AG09309 (cell line): Measurements from ENCODE around the gene SLC11A2.
"Not testable (repeated sequence)": the region's sequence is repeated elsewhere in the genome, so short reads cannot be mapped to it uniquely, and the experiment has no call there.

Experiments
- DNase-seq: peaks from one replicate; pipeline ENCODE4 v3.0.0-alpha.2; 2010; ENCODE audit warnings: low read depth
- H3K4me3 ChIP-seq: 2 replicates; pipeline ENCODE4 v1.5.1; 2011; ENCODE audit warnings: mild to moderate bottlenecking, low read depth, low read length, moderate library complexity; ENCODE audit not compliant: control insufficient read depth
- TF ChIP-seq, protein P1 (sequence below): IDR thresholded peaks from 2 replicates; pipeline ENCODE4 v1.5.1; 2011; ENCODE audit warnings: mild to moderate bottlenecking, low read depth, low read length, inconsistent platforms; ENCODE audit not compliant: insufficient read depth, control insufficient read depth; ENCODE audit errors: missing control alignments

SLC11A2 gene

DNA sequence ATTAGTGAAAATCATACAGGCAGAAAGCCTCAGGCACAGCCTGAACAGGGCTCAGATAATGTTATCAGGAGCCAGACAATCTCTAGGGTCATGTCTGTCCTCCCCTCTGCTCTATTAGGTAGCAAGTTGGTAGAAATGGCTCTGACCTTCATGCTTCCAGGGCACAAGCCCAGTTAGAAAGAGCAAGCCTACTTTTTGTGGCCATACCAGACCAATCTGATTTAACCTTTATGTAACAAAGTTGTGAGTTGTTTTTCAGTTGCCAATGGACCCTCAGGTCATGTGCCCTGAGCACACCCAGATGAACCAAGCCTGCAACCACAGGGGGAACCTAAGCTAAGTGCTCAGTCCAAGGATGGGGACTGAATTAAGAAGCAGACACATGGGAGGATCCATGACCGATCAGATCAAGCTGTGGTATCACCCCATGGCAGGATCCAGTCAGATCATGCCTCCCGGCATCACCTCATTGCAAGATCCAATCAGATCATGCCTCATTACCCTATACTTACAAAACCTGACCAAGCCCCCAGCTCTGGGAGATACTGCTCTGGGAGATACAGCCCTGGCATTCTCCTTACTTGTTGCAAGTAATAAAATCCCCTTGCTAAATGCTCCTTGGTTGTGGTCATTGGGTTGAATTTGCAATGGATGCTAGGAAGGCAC lies 92.6 kb downstream of the SLC11A2 start:
- no peak overlapping the region for H3K4me3 ChIP-seq
- no peak for DNase-seq
- TF ChIP-seq, protein P1, sequence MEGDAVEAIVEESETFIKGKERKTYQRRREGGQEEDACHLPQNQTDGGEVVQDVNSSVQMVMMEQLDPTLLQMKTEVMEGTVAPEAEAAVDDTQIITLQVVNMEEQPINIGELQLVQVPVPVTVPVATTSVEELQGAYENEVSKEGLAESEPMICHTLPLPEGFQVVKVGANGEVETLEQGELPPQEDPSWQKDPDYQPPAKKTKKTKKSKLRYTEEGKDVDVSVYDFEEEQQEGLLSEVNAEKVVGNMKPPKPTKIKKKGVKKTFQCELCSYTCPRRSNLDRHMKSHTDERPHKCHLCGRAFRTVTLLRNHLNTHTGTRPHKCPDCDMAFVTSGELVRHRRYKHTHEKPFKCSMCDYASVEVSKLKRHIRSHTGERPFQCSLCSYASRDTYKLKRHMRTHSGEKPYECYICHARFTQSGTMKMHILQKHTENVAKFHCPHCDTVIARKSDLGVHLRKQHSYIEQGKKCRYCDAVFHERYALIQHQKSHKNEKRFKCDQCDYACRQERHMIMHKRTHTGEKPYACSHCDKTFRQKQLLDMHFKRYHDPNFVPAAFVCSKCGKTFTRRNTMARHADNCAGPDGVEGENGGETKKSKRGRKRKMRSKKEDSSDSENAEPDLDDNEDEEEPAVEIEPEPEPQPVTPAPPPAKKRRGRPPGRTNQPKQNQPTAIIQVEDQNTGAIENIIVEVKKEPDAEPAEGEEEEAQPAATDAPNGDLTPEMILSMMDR = no peak

DNA sequence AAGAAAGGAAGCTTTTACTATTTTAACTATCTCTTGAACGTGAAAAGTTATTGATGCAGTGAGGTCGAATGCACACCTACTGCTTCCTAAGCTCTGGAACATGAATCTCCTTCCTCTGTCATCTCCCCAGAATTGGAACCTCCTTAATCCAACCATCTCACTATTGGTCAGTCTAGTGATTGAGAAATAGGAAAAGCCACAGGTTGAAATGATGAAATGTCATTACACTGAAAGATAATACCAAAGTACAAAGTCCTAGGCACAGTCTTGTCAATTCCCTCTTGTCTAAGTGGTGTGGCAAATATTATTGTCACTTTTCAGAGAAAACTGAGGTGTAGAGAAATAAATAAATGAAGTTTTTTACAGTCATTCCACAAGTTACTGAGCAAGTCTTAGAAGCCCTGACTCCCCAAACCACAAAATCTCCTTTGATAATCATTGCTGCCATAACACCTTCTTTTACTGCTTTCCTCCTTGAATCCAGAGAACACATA lies 93.3 kb downstream of the SLC11A2 start:
- TF ChIP-seq, protein P1 = no peak
- H3K4me3 ChIP-seq = no peak overlapping the region
- no peak for DNase-seq

DNA sequence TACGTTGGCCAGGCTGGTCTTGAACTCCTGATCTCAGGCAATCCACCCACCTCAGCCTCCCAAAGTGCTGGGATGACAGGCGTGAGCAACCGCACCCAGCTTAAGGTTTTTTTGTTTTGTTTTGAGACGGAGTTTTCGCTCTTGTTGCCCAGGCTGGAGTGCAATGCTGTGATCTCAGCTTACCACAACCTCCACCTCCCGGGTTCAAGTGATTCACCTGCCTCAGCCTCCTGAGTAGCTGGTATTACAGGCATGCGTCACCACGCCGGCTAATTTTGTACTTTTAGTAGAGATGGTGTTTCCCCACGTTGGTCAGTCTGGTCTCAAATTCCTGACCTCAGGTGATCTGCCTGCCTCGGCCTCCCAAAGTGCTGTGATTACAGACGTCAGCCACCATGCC lies 95.7 kb downstream of the SLC11A2 start:
- H3K4me3 ChIP-seq, DNase-seq: not testable (repeated sequence)

DNA sequence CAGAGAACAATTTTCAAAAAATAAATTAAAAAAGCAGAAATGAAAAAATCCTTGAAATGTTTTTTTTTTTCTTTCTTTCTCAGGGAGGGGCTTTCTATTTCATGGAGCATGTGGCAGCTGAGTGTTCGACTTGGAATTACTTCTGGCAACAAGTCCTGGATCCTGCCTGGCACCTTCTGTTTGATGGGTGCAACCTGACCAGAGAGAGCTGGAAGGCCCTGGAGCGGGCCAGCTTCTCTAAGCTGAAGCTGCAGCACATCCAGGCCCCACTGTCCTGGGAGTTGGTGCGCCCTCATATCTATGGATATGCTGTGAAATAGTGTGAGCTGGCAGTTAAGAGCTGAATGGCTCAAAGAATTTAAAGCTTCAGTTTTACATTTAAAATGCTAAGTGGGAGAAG lies 96.4 kb downstream of the SLC11A2 start:
- TF ChIP-seq, protein P1 = no peak
- H3K4me3 ChIP-seq = no peak overlapping the region
- no peak for DNase-seq
